ENCODE data around the gene KLHL13.

DNA sequence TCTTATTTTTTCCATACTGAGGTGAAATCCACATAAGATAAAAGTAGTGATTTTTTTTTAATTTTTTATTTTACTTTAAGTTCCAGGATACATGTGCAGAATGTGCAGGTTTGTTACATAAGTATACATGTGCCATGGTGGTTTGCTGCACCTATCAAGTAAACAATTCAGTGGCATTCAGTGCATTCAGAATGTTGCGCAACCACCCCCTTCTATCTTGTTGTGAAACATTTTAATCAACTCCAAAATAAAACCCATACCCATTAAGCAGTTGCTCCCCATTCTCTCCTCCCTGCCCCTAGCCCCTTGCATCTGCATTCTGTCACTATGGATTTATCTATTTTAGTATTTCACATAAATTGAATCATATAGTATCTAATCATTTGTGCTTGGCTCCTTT is 121.2 kb downstream of the KLHL13 start:
- no peak for TF ChIP-seq POLR2A (IDR thresholded peaks at IDR 0.05)
- TF ChIP-seq, protein P1, sequence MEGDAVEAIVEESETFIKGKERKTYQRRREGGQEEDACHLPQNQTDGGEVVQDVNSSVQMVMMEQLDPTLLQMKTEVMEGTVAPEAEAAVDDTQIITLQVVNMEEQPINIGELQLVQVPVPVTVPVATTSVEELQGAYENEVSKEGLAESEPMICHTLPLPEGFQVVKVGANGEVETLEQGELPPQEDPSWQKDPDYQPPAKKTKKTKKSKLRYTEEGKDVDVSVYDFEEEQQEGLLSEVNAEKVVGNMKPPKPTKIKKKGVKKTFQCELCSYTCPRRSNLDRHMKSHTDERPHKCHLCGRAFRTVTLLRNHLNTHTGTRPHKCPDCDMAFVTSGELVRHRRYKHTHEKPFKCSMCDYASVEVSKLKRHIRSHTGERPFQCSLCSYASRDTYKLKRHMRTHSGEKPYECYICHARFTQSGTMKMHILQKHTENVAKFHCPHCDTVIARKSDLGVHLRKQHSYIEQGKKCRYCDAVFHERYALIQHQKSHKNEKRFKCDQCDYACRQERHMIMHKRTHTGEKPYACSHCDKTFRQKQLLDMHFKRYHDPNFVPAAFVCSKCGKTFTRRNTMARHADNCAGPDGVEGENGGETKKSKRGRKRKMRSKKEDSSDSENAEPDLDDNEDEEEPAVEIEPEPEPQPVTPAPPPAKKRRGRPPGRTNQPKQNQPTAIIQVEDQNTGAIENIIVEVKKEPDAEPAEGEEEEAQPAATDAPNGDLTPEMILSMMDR (IDR thresholded peaks at IDR 0.05): no peak
